Measurements from ENCODE around the gene PLXNA1. TPM values are rescaled to one million over a fixed set of nuclear protein-coding genes. Genes with fewer than 3 reads are reported as not detected.

Gene PLXNA1
- total RNA-seq, 1 experiment from 2014 or later, result 30.3 TPM

GRCh38 chr3:126937973-126938372 is 44.9 kb upstream of the PLXNA1 start:
- ATAC-seq (no peak), DNase-seq (ENCODE audit: low read depth, low spot score) (no peak)
- BruUV-seq (replicated peaks), result no TSS peak
- intact Hi-C loops (cut with micrococcal nuclease), result no loop called here
- Histone ChIP-seq H3K27ac (ENCODE audit: low read depth, low read length) (no peak overlapping the region), H3K79me2 (ENCODE audit: insufficient read depth, low read length) (no peaks in the 10 kb centered on the region), H3K27me3 (ENCODE audit: insufficient read depth, low read length) (no peaks in the 10 kb centered on the region), H3K9me2 (ENCODE audit: insufficient read depth) (no peaks in the 10 kb centered on the region), H3K4me3 (replicated peaks in 1 of 2; ENCODE audit: low read depth in 1 of 2, low read length in 2 of 2) (no peak overlapping the region), H3K9ac (ENCODE audit: low read length) (no peak overlapping the region), H3K9me3 (ENCODE audit: control insufficient read depth in 1 of 2, insufficient read depth in 1 of 2, low read depth in 1 of 2, low read length in 2 of 2) (no peaks in the 10 kb centered on the region), H3K36me3 (ENCODE audit: control insufficient read depth in 1 of 2, insufficient read depth in 2 of 2, low read length in 2 of 2) (no peaks in the 10 kb centered on the region), H3K4me1 (ENCODE audit: control insufficient read depth in 1 of 2, insufficient read depth in 2 of 2, low read length in 2 of 2) (no peaks in the 10 kb centered on the region), H2AFZ (ENCODE audit: low read depth, low read length, poor library complexity, severe bottlenecking) (no peak overlapping the region), H3K4me2 (ENCODE audit: low read length) (no peak overlapping the region), H4K20me1 (ENCODE audit: insufficient read depth) (no peaks in the 10 kb centered on the region)
- TF ChIP-seq CEBPB (IDR thresholded peaks at IDR 0.05; ENCODE audit: low read depth), result no peak
- TF ChIP-seq MAX (IDR thresholded peaks at IDR 0.05), result no peak
- TF ChIP-seq EZH2phosphoT487 (IDR thresholded peaks at IDR 0.05; ENCODE audit: borderline replicate concordance), result no peak
- TF ChIP-seq ELF1 (IDR thresholded peaks at IDR 0.05; ENCODE audit: borderline replicate concordance, low read depth), result no peak
- no peak for TF ChIP-seq FOSL1 (IDR thresholded peaks at IDR 0.05; ENCODE audit: low read depth)
- TF ChIP-seq CBX3 (IDR thresholded peaks at IDR 0.05; ENCODE audit: low read depth), result no peak
- no peak for TF ChIP-seq SRF (IDR thresholded peaks at IDR 0.05; ENCODE audit: low read depth)
- no peak for TF ChIP-seq POLR2AphosphoS5 (IDR thresholded peaks at IDR 0.05; ENCODE audit: low read depth, low read length)
- no peak for TF ChIP-seq EGR1 (IDR thresholded peaks at IDR 0.05; ENCODE audit: low read depth)
- TF ChIP-seq SIN3A (IDR thresholded peaks at IDR 0.05; ENCODE audit: low read depth), result no peak
- TF ChIP-seq ZFX (IDR thresholded peaks at IDR 0.05), result no peak
- no peak for TF ChIP-seq SP1 (IDR thresholded peaks at IDR 0.05; ENCODE audit: low read depth)
- TF ChIP-seq JUND (IDR thresholded peaks at IDR 0.05), result no peak
- no peak for TF ChIP-seq CTCF (IDR thresholded peaks at IDR 0.05 in 2 of 3, conservative IDR thresholded peaks at IDR 0.05 in 1 of 3; ENCODE audit: borderline replicate concordance in 1 of 3, insufficient read depth in 1 of 3, low read depth in 2 of 3, low read length in 2 of 3)
- TF ChIP-seq EZH2 (IDR thresholded peaks at IDR 0.05), result no peak
- TF ChIP-seq ZBTB33 (IDR thresholded peaks at IDR 0.05; ENCODE audit: extremely low read depth, insufficient replicate concordance, low read length), result no peak
- TF ChIP-seq ATF3 (IDR thresholded peaks at IDR 0.05), result no peak
- no peak for TF ChIP-seq POLR2A (IDR thresholded peaks at IDR 0.05; ENCODE audit: borderline replicate concordance, extremely low read depth, insufficient read depth, insufficient read length)
- TF ChIP-seq TCF7L2 (IDR thresholded peaks at IDR 0.05; ENCODE audit: borderline replicate concordance, extremely low read depth, insufficient read depth, insufficient read length), result no peak
- ChIA-PET POLR2A (no interaction called here), CTCF (no interaction called here), RAD21 (ENCODE audit: low non-redundant PET in 1 of 2, low total read pairs in 2 of 2, uncharacterized antibody in 2 of 2, unreplicated experiment in 2 of 2) (no interaction called here)
